Neutrophil (primary cell): ENCODE measurements around the gene C9orf72.
A peak's percentile ranks its signal among the peaks of the same experiment; 100 is the strongest.

ENCODE experiments used
- H3K27ac ChIP-seq: fragments of 200-600 bp; sonication (generic); 2 replicates; pipeline ENCODE4 v1.5.1; 2016; ENCODE audit warnings: mild to moderate bottlenecking, moderate library complexity
- H3K27me3 ChIP-seq: fragments of 200-600 bp; sonication (generic); 2 replicates; pipeline ENCODE4 v1.6.0; 2016; ENCODE audit warnings: mild to moderate bottlenecking
- H3K36me3 ChIP-seq: fragments of 200-600 bp; sonication (generic); 2 replicates; pipeline ENCODE4 v1.5.1; 2017
- H3K4me1 ChIP-seq, 2 experiments: fragments of 200-600 bp in 1 of 2; sonication (generic) in 1 of 2; 1 replicate in 1 of 2; 2 replicates in 1 of 2; pipeline versions ENCODE4 v1.5.1 to v1.6.1; 2013 to 2016; ENCODE audit warnings: low read depth in 1 of 2, low read length in 1 of 2, mild to moderate bottlenecking in 1 of 2, moderate library complexity in 1 of 2; ENCODE audit not compliant: control insufficient read depth in 1 of 2, insufficient read depth in 1 of 2
- H3K4me3 ChIP-seq, 2 experiments: fragments of 200-600 bp in 1 of 2; sonication (generic) in 1 of 2; 1 replicate in 1 of 2; 2 replicates in 1 of 2; pipeline ENCODE4 v1.5.1; 2013 to 2016; ENCODE audit warnings: low read depth in 1 of 2, low read length in 1 of 2, mild to moderate bottlenecking in 1 of 2, moderate library complexity in 1 of 2
- H3K9me3 ChIP-seq: fragments of 200-600 bp; sonication (generic); 2 replicates; pipeline ENCODE4 v1.5.1; 2016
- TF ChIP-seq, protein P1 (sequence below): fragments of 200-600 bp; sonication (generic); IDR thresholded peaks from 2 replicates; pipeline ENCODE4 v1.5.1; 2016; ENCODE audit warnings: antibody characterized with exemption

Gene C9orf72

DNA sequence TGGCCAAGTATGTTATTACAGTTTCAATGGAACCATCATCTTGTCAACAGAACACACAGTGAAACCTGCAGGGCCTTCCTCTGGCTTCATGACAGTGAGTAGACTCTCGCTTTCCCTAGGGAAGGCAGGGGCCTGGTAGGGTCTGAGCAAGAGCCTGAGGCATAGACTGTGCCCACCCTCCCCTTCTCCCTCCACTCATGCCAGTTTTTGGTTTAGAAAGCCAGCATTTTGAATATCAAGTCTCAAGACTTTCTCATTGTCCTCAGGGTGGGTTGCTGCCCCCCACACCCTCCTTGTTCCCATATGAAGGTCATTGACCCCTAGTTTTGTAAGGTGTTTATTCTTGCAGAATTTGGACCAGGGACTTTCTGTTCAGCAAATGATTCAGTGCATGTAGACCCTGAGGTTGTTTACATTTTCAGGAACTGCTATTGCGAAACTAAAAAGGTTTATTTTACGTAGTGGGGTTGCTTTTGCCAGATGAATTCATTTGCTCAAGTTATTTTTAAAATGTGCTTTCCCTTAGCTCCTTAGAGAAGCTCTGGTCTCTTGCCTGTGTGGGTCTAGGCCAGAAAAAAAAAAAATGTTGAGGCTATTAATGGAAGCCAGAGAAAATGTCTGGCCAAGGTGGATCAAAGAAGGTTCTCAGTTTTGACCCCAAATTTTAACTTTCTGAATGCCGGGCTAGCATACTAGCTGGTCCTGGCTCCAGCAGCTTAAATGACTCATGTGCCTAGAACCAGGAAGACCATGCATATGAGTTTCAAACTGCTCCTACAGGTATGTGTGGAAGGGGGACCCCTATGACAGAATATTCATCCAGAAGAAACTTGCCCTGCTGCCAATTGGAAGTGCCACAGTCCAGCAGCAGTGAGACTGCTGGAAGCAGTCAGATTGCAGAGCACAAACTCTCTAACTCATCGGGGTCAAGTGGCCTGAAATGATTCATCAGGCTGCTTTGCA is 33.5 kb downstream of the C9orf72 start:
- no peak overlapping the region for H3K4me3 ChIP-seq
- no peaks in the 10 kb centered on the region for H3K9me3 ChIP-seq
- H3K27me3 ChIP-seq, result no peaks in the 10 kb centered on the region
- TF ChIP-seq, protein P1, sequence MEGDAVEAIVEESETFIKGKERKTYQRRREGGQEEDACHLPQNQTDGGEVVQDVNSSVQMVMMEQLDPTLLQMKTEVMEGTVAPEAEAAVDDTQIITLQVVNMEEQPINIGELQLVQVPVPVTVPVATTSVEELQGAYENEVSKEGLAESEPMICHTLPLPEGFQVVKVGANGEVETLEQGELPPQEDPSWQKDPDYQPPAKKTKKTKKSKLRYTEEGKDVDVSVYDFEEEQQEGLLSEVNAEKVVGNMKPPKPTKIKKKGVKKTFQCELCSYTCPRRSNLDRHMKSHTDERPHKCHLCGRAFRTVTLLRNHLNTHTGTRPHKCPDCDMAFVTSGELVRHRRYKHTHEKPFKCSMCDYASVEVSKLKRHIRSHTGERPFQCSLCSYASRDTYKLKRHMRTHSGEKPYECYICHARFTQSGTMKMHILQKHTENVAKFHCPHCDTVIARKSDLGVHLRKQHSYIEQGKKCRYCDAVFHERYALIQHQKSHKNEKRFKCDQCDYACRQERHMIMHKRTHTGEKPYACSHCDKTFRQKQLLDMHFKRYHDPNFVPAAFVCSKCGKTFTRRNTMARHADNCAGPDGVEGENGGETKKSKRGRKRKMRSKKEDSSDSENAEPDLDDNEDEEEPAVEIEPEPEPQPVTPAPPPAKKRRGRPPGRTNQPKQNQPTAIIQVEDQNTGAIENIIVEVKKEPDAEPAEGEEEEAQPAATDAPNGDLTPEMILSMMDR, result no peak
- H3K36me3 ChIP-seq, result peaks cover 42% of the 10 kb centered on the region
- peaks cover 0 to 4% of the 10 kb centered on the region in 2 experiments for H3K4me1 ChIP-seq
- peak overlapping the region; percentile 25 for H3K27ac ChIP-seq

DNA sequence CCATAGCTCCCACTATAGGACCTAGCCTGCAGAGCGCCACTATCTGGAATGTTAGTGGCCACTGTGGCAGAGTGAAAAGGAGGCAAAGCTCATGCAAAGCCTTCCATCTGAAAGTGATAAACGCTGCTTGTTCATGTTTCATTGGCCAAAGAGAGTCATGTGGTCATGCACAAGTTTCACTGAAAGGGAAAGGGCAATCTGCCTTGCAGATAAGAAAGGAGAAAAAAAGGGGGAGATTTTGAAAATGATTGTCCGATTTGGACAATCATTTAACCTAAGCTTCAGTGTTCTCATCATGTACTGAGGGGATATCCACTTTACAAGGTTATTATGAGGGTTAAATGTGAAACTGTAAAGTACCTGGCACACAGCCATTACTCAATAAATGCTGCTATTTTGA is 34.6 kb downstream of the C9orf72 start:
- Histone ChIP-seq H3K27me3 (no peaks in the 10 kb centered on the region), H3K4me1 (peaks cover 0 to 9% of the 10 kb centered on the region in 2 experiments), H3K9me3 (no peaks in the 10 kb centered on the region), H3K4me3 (no peak overlapping the region), H3K27ac (no peak overlapping the region), H3K36me3 (peaks cover 34% of the 10 kb centered on the region)
- TF ChIP-seq, protein P1, result no peak

DNA sequence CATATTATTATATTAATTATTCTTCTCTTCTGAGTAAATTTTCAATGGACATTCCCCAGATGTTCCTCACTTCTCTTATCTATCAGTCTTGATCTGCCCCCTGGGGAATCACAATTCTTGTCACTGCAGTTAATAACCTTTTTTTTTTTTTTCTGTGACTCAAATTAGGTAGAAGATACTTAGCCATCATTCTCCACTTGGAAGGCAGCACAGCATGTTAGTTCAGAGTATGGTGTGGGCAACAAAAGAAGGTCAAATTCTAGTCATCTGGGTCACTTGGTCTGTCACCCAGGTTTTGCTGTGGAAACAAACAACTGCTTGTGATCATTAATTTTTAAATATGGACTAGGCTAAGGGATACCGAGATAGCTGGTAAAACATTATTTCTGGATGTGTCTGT is 35.5 kb downstream of the C9orf72 start:
- TF ChIP-seq, protein P1, result no peak

DNA sequence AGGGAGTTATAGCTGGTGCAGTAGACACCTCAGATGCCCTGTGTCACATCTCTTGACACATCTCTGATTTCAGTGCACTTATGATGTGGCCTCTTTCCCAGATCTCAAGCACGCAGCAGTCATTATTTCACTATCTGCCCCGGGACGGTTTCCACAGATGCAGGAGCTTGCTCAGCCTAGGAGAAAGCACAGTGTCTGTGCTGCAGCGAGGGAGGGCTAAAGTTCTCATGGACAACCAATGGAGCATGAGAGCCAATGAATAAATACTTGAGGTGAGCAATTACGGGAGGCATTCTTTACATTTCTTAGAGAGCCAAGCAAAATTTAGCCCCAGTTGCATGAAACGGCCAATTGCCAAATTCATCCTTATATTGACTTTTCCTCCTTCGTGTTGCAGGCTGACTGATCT is 36.2 kb downstream of the C9orf72 start:
- TF ChIP-seq, protein P1, result no peak
- Histone ChIP-seq H3K9me3 (no peaks in the 10 kb centered on the region), H3K27ac (no peak overlapping the region), H3K4me3 (no peak overlapping the region), H3K36me3 (peaks cover 19% of the 10 kb centered on the region), H3K4me1 (peaks cover 0 to 9% of the 10 kb centered on the region in 2 experiments), H3K27me3 (no peaks in the 10 kb centered on the region)

More for the DNA sequence above, 35.5 kb downstream of the C9orf72 start:
- Histone ChIP-seq H3K36me3 (peaks cover 27% of the 10 kb centered on the region), H3K4me1 (peaks cover 0 to 9% of the 10 kb centered on the region in 2 experiments), H3K27me3 (no peaks in the 10 kb centered on the region), H3K4me3 (no peak overlapping the region), H3K27ac (no peak overlapping the region), H3K9me3 (no peaks in the 10 kb centered on the region)

- Histone ChIP-seq H3K9me3 (no peaks in the 10 kb centered on the region), H3K36me3 (peaks cover 15% of the 10 kb centered on the region), H3K4me3 (no peak overlapping the region), H3K4me1 (peaks cover 0 to 9% of the 10 kb centered on the region in 2 experiments), H3K27ac (no peak overlapping the region), H3K27me3 (peaks cover 3% of the 10 kb centered on the region)
- TF ChIP-seq, protein P1, result no peak
These were observed 37.1 kb downstream of the C9orf72 start for GRCh38 chr9:27536168-27536567.
